HepG2 (cell line): ENCODE measurements around the gene FFAR2. TPM values are rescaled to one million over a fixed set of nuclear protein-coding genes. Genes with fewer than 3 reads are reported as not detected.

Source experiments
- ATM ChIP-seq: fragments of 450-650 bp; IDR thresholded peaks from 2 replicates; pipeline ENCODE4 v1.7.1; 2017; ENCODE audit warnings: mild to moderate bottlenecking, borderline replicate concordance
- CHD2 ChIP-seq: IDR thresholded peaks from 2 replicates; pipeline ENCODE4 v1.6.1; 2011; ENCODE audit warnings: low read depth, low read length, improper control_type of control experiment
- FOXC1 ChIP-seq: sonication (generic); formaldehyde crosslinking; IDR thresholded peaks from 2 replicates; pipeline ENCODE4 v1.8.0; 2022; ENCODE audit warnings: mild to moderate bottlenecking, missing genetic modification reagents, borderline replicate concordance
- HINFP ChIP-seq: sonication (generic); formaldehyde crosslinking; IDR thresholded peaks from 2 replicates; pipeline ENCODE4 v1.4.0; 2020; ENCODE audit warnings: low read depth, mild to moderate bottlenecking, missing genetic modification reagents
- JDP2 ChIP-seq: sonication (generic); formaldehyde crosslinking; IDR thresholded peaks from 2 replicates; pipeline ENCODE4 v1.8.1; 2022; ENCODE audit warnings: missing genetic modification reagents, borderline replicate concordance
- MTA1 ChIP-seq: sonication (generic); formaldehyde crosslinking; IDR thresholded peaks from 2 replicates; pipeline ENCODE4 v1.4.0; 2020; ENCODE audit warnings: missing genetic modification reagents, mild to moderate bottlenecking, borderline replicate concordance
- PBX2 ChIP-seq: IDR thresholded peaks from 2 replicates; pipeline ENCODE4 v1.6.1; 2016; ENCODE audit warnings: control low read depth
- RCOR2 ChIP-seq: IDR thresholded peaks from 2 replicates; pipeline ENCODE4 v1.6.1; 2016; ENCODE audit warnings: missing biosample characterization, missing genetic modification reagents
- SAP130 ChIP-seq: IDR thresholded peaks from 2 replicates; pipeline ENCODE4 v1.6.1; 2016; ENCODE audit warnings: low read depth
- TEAD3 ChIP-seq: optimal IDR thresholded peaks from 2 replicates; pipeline ENCODE3; 2016; ENCODE audit warnings: borderline replicate concordance
- ZNF101 ChIP-seq: sonication (generic); formaldehyde crosslinking; IDR thresholded peaks from 2 replicates; pipeline ENCODE4 v1.4.0; 2020; ENCODE audit warnings: mild to moderate bottlenecking, low read depth, missing genetic modification reagents, borderline replicate concordance
- ZNF205 ChIP-seq: IDR thresholded peaks from 2 replicates; pipeline ENCODE4 v1.6.1; 2018; ENCODE audit warnings: missing biosample characterization, missing genetic modification reagents
- ZNF496 ChIP-seq: sonication (generic); formaldehyde crosslinking; IDR thresholded peaks from 2 replicates; pipeline ENCODE4 v1.8.1; 2023; ENCODE audit warnings: mild to moderate bottlenecking, moderate library complexity, missing genetic modification reagents; ENCODE audit not compliant: insufficient replicate concordance
- ZNF776 ChIP-seq: sonication (generic); formaldehyde crosslinking; IDR thresholded peaks from 2 replicates; pipeline ENCODE4 v1.4.0; 2020; ENCODE audit warnings: mild to moderate bottlenecking, missing genetic modification reagents
- ZNF841 ChIP-seq: sonication (generic); formaldehyde crosslinking; IDR thresholded peaks from 2 replicates; pipeline ENCODE4 v1.8.1; 2023; ENCODE audit warnings: missing genetic modification reagents, borderline replicate concordance
- ZSCAN5A ChIP-seq: sonication (generic); formaldehyde crosslinking; IDR thresholded peaks from 2 replicates; pipeline ENCODE4 v1.8.0; 2022; ENCODE audit warnings: mild to moderate bottlenecking, missing genetic modification reagents, borderline replicate concordance
- polyA plus RNA-seq, 8 experiments: library from polyadenylated mRNA; depleted of rRNA in 3 of 8; stranded (reverse) in 7 of 8; unstranded in 1 of 8; fragments of >200 nt; fragmentation: Illumina TruSeq in 4 of 8; extraction: Trizol in 4 of 8; gene quantifications; 2 replicates each; pipeline versions ENCODE4 v1.2.1 to v1.2.3, GENCODE V29; 2011 to 2016; ENCODE audit warnings: low read depth in 4 of 8, missing spikeins in 1 of 8, mixed read lengths in 1 of 8; ENCODE audit not compliant: insufficient read depth in 1 of 8
- total RNA-seq, 5 experiments: library from RNA; depleted of rRNA; stranded (reverse); fragments of >200 nt; fragmentation: Illumina TruSeq; extraction: Trizol; gene quantifications; 2 replicates each; pipeline ENCODE4 v1.2.3, GENCODE V29; 2016; ENCODE audit warnings: low read depth in 1 of 5
- TF ChIP-seq, protein P1 (sequence below): sonication (generic); formaldehyde crosslinking; IDR thresholded peaks from 2 replicates; pipeline ENCODE4 v1.4.0; 2020; ENCODE audit warnings: missing genetic modification reagents; ENCODE audit errors: not compliant biosample characterization
- TF ChIP-seq, protein P2 (sequence below): sonication (generic); formaldehyde crosslinking; IDR thresholded peaks from 2 replicates; pipeline ENCODE4 v1.5.1; 2020; ENCODE audit warnings: mild to moderate bottlenecking, missing genetic modification reagents, moderate library complexity
- TF ChIP-seq, protein P3 (sequence below): sonication (generic); formaldehyde crosslinking; IDR thresholded peaks from 2 replicates; pipeline ENCODE4 v1.9.0; 2021; ENCODE audit warnings: missing genetic modification reagents, mild to moderate bottlenecking, borderline replicate concordance

The FFAR2 gene
- total and polyA plus RNA-seq, 2 of the 13 experiments (the other 11 are each of a cell fraction or from before 2014, with no cell fraction given) = 0.12 TPM; not detected in 1

- TF ChIP-seq ZNF776 (CRISPR knock-in tag) (no peak), ZNF496 (no peak), SAP130 (peak; percentile 26; the same call in 1 of the 2 replicates), ATM (no peak), FOXC1 (CRISPR knock-in tag) (no peak), MTA1 (no peak), CHD2 (no peak), JDP2 (CRISPR knock-in tag) (no peak), ZNF841 (CRISPR knock-in tag) (no peak), ZSCAN5A (CRISPR knock-in tag) (no peak), PBX2 (no peak), ZNF205 (CRISPR knock-in tag) (no peak), ZNF101 (no peak), RCOR2 (CRISPR knock-in tag) (no peak), TEAD3 (CRISPR knock-in tag) (no peak), HINFP (CRISPR knock-in tag) (no peak)
- TF ChIP-seq, protein P1, sequence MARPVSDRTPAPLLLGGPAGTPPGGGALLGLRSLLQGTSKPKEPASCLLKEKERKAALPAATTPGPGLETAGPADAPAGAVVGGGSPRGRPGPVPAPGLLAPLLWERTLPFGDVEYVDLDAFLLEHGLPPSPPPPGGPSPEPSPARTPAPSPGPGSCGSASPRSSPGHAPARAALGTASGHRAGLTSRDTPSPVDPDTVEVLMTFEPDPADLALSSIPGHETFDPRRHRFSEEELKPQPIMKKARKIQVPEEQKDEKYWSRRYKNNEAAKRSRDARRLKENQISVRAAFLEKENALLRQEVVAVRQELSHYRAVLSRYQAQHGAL (CRISPR knock-in tag) = no peak
- TF ChIP-seq, protein P2, sequence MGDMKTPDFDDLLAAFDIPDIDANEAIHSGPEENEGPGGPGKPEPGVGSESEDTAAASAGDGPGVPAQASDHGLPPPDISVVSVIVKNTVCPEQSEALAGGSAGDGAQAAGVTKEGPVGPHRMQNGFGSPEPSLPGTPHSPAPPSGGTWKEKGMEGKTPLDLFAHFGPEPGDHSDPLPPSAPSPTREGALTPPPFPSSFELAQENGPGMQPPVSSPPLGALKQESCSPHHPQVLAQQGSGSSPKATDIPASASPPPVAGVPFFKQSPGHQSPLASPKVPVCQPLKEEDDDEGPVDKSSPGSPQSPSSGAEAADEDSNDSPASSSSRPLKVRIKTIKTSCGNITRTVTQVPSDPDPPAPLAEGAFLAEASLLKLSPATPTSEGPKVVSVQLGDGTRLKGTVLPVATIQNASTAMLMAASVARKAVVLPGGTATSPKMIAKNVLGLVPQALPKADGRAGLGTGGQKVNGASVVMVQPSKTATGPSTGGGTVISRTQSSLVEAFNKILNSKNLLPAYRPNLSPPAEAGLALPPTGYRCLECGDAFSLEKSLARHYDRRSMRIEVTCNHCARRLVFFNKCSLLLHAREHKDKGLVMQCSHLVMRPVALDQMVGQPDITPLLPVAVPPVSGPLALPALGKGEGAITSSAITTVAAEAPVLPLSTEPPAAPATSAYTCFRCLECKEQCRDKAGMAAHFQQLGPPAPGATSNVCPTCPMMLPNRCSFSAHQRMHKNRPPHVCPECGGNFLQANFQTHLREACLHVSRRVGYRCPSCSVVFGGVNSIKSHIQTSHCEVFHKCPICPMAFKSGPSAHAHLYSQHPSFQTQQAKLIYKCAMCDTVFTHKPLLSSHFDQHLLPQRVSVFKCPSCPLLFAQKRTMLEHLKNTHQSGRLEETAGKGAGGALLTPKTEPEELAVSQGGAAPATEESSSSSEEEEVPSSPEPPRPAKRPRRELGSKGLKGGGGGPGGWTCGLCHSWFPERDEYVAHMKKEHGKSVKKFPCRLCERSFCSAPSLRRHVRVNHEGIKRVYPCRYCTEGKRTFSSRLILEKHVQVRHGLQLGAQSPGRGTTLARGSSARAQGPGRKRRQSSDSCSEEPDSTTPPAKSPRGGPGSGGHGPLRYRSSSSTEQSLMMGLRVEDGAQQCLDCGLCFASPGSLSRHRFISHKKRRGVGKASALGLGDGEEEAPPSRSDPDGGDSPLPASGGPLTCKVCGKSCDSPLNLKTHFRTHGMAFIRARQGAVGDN = peak; percentile 71
- TF ChIP-seq, protein P3, sequence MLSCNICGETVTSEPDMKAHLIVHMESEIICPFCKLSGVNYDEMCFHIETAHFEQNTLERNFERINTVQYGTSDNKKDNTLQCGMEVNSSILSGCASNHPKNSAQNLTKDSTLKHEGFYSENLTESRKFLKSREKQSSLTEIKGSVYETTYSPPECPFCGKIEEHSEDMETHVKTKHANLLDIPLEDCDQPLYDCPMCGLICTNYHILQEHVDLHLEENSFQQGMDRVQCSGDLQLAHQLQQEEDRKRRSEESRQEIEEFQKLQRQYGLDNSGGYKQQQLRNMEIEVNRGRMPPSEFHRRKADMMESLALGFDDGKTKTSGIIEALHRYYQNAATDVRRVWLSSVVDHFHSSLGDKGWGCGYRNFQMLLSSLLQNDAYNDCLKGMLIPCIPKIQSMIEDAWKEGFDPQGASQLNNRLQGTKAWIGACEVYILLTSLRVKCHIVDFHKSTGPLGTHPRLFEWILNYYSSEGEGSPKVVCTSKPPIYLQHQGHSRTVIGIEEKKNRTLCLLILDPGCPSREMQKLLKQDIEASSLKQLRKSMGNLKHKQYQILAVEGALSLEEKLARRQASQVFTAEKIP (CRISPR knock-in tag) = no peak
Measured at GRCh38 chr19:35459414-35460082, 11.5 kb downstream of the FFAR2 start (continued).
